Measurements from ENCODE around the gene TMPRSS15.

The TMPRSS15 gene

GRCh38 chr21:18253221-18253620 is 150.4 kb downstream of the TMPRSS15 start:
- in situ Hi-C loops (cut with MboI; ENCODE audit: low sequenced_read_pairs, unreplicated experiment), result no loop called here
- DNase-seq (ENCODE audit: low spot score), result no peak
- no peak for TF ChIP-seq CTCF (IDR thresholded peaks at IDR 0.05; ENCODE audit: borderline replicate concordance, control extremely low read depth, extremely low read depth, insufficient read depth, missing control alignments)

- in situ Hi-C loops (cut with MboI; ENCODE audit: low sequenced_read_pairs, unreplicated experiment), result no loop called here
- TF ChIP-seq CTCF (IDR thresholded peaks at IDR 0.05; ENCODE audit: borderline replicate concordance, control extremely low read depth, extremely low read depth, insufficient read depth, missing control alignments), result no peak
- DNase-seq (ENCODE audit: low spot score), result no peak
Observed at GRCh38 chr21:18252680-18253079, 150.9 kb downstream of the TMPRSS15 start.

- no peak for TF ChIP-seq CTCF (IDR thresholded peaks at IDR 0.05; ENCODE audit: borderline replicate concordance, control extremely low read depth, extremely low read depth, insufficient read depth, missing control alignments)
Observed at GRCh38 chr21:18252256-18252655, 151.3 kb downstream of the TMPRSS15 start.

GRCh38 chr21:18251065-18251464 is 152.5 kb downstream of the TMPRSS15 start:
- no peak for TF ChIP-seq CTCF (IDR thresholded peaks at IDR 0.05; ENCODE audit: borderline replicate concordance, control extremely low read depth, extremely low read depth, insufficient read depth, missing control alignments)
- in situ Hi-C loops (cut with MboI; ENCODE audit: low sequenced_read_pairs, unreplicated experiment), result no loop called here
- DNase-seq (ENCODE audit: low spot score), result no peak

More at GRCh38 chr21:18252256-18252655, 151.3 kb downstream of the TMPRSS15 start:
- in situ Hi-C loops (cut with MboI; ENCODE audit: low sequenced_read_pairs, unreplicated experiment), result no loop called here
- no peak for DNase-seq (ENCODE audit: low spot score)

- DNase-seq (ENCODE audit: low spot score), result no peak
- TF ChIP-seq CTCF (IDR thresholded peaks at IDR 0.05; ENCODE audit: borderline replicate concordance, control extremely low read depth, extremely low read depth, insufficient read depth, missing control alignments), result no peak
- in situ Hi-C loops (cut with MboI; ENCODE audit: low sequenced_read_pairs, unreplicated experiment), result no loop called here
Observed at GRCh38 chr21:18249672-18250071, 153.9 kb downstream of the TMPRSS15 start.

GRCh38 chr21:18248171-18248570 is 155.4 kb downstream of the TMPRSS15 start:
- in situ Hi-C loops (cut with MboI; ENCODE audit: low sequenced_read_pairs, unreplicated experiment), result no loop called here
- no peak for DNase-seq (ENCODE audit: low spot score)
- no peak for TF ChIP-seq CTCF (IDR thresholded peaks at IDR 0.05; ENCODE audit: borderline replicate concordance, control extremely low read depth, extremely low read depth, insufficient read depth, missing control alignments)
